ENCODE measurements around the gene GPER1.

Gene GPER1

GRCh38 chr7:1086588-1087464, 1.1 kb upstream of the GPER1 start:
- no peak for DNase-seq (ENCODE audit: low spot score)

- no peak for DNase-seq (ENCODE audit: low spot score)
Measured at GRCh38 chr7:1087465-1087814, 473 bp upstream of the GPER1 start.

GRCh38 chr7:1090236-1090635, 2.3 kb downstream of the GPER1 start:
- no peak for DNase-seq (ENCODE audit: low spot score)

GRCh38 chr7:1090686-1091643, 3.1 kb downstream of the GPER1 start:
- DNase-seq (ENCODE audit: low spot score) = no peak

- DNase-seq (ENCODE audit: low spot score) = no peak
Measured at GRCh38 chr7:1091644-1092027, 3.7 kb downstream of the GPER1 start.

- no peak for DNase-seq (ENCODE audit: low spot score)
Measured at GRCh38 chr7:1092161-1092632, 4.3 kb downstream of the GPER1 start.

- DNase-seq (ENCODE audit: low spot score) = no peak
Measured at GRCh38 chr7:1092806-1093501, 5.0 kb downstream of the GPER1 start.

GRCh38 chr7:1093502-1093843, 5.6 kb downstream of the GPER1 start:
- no peak for DNase-seq (ENCODE audit: low spot score)

- DNase-seq (ENCODE audit: low spot score) = no peak
Measured at GRCh38 chr7:1093916-1094508, 6.1 kb downstream of the GPER1 start.

GRCh38 chr7:1094870-1095269, 7.0 kb downstream of the GPER1 start:
- no peak for DNase-seq (ENCODE audit: low spot score)

GRCh38 chr7:1095621-1096155, 7.8 kb downstream of the GPER1 start:
- DNase-seq (ENCODE audit: low spot score) = no peak

- DNase-seq (ENCODE audit: low spot score) = peak; percentile 74
Measured at GRCh38 chr7:1096156-1097119, 8.5 kb downstream of the GPER1 start.

GRCh38 chr7:1097120-1097504, 9.2 kb downstream of the GPER1 start:
- DNase-seq (ENCODE audit: low spot score) = no peak

- DNase-seq (ENCODE audit: low spot score) = no peak
Measured at GRCh38 chr7:1098243-1099153, 10.6 kb downstream of the GPER1 start.

- DNase-seq (ENCODE audit: low spot score) = no peak
Measured at GRCh38 chr7:1099154-1099542, 11.2 kb downstream of the GPER1 start.

GRCh38 chr7:1099637-1100036, 11.7 kb downstream of the GPER1 start:
- DNase-seq (ENCODE audit: low spot score) = no peak

GRCh38 chr7:1100386-1100785, 12.5 kb downstream of the GPER1 start:
- no peak for DNase-seq (ENCODE audit: low spot score)

- DNase-seq (ENCODE audit: low spot score) = peak; percentile 68
Measured at GRCh38 chr7:1100834-1101562, 13.1 kb downstream of the GPER1 start.

Data from SK-N-DZ (cell line).